OCI-LY7 (cell line): ENCODE measurements around the gene BMP8A.

Experiments used
- EZH2phosphoT487 ChIP-seq: fragments of 200-600 bp; sonication (generic); IDR thresholded peaks from 2 replicates; pipeline ENCODE4 v1.6.1; 2018; ENCODE audit warnings: low read depth, borderline replicate concordance, mild to moderate bottlenecking, mixed run types, antibody characterized with exemption, low read length, moderate library complexity, mixed read lengths
- TF ChIP-seq, protein P1 (sequence below): fragments of 200-600 bp; sonication (generic); conservative IDR thresholded peaks from 2 replicates; pipeline ENCODE4 v1.5.1; 2014; ENCODE audit warnings: mild to moderate bottlenecking, antibody characterized with exemption, low read length, moderate library complexity, mixed read lengths

DNA sequence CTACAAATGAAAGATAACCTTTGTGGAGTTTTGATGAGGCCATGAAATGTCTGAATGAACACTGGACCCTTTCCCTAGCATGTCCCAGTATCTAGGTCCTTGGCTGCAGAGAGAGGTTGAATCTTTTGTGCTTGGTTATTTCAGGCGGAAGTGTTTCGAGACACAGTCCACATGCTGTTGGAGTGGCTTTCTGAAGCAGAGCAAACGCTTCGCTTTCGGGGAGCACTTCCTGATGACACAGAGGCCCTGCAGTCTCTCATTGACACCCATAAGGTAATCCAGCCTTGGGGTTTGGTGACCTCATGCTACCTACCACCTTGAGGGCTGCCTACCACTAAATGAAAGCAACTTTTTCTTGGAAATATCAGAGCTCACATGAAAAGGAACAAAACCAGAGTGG is 38.9 kb upstream of the BMP8A start:
- TF ChIP-seq, protein P1, sequence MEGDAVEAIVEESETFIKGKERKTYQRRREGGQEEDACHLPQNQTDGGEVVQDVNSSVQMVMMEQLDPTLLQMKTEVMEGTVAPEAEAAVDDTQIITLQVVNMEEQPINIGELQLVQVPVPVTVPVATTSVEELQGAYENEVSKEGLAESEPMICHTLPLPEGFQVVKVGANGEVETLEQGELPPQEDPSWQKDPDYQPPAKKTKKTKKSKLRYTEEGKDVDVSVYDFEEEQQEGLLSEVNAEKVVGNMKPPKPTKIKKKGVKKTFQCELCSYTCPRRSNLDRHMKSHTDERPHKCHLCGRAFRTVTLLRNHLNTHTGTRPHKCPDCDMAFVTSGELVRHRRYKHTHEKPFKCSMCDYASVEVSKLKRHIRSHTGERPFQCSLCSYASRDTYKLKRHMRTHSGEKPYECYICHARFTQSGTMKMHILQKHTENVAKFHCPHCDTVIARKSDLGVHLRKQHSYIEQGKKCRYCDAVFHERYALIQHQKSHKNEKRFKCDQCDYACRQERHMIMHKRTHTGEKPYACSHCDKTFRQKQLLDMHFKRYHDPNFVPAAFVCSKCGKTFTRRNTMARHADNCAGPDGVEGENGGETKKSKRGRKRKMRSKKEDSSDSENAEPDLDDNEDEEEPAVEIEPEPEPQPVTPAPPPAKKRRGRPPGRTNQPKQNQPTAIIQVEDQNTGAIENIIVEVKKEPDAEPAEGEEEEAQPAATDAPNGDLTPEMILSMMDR = no peak
- no peak for TF ChIP-seq EZH2phosphoT487
